ENCODE measurements around the gene CDKN2AIP.

DNA sequence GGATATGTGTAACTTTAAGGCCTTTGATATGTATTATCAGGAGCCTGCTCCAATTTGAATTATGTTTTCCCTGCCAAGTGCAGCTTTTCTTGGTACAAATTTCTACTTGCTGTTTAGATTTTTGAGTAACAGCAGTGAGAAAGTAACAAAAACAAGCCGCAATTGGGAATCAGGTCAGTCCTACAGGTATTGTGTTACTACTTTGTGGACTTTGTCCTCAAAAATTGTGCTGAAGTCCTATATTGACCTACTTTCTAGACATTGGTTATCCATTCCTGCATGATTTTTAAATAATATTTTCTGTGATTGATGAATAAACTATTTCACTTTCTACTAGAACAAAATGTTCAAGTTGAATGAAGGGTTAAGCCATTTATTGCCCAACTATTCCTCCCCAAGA, 5.7 kb downstream of the CDKN2AIP start:
- no peak for TF ChIP-seq RAD21 (IDR thresholded peaks at IDR 0.05)
- TF ChIP-seq MAX (IDR thresholded peaks at IDR 0.05), result no peak
- TF ChIP-seq CTCF (IDR thresholded peaks at IDR 0.05; ENCODE audit: low read depth, low read length, missing input control), result no peak
- TF ChIP-seq FOXA1 (IDR thresholded peaks at IDR 0.05), result no peak
- TF ChIP-seq RXRA (IDR thresholded peaks at IDR 0.05), result no peak
